ENCODE measurements around the gene RANBP17. TPM values are rescaled to one million over a fixed set of nuclear protein-coding genes. Genes with fewer than 3 reads are reported as not detected.

Gene RANBP17
- polyA plus RNA-seq, 1 donor from 2014 or later, result not detected

DNA sequence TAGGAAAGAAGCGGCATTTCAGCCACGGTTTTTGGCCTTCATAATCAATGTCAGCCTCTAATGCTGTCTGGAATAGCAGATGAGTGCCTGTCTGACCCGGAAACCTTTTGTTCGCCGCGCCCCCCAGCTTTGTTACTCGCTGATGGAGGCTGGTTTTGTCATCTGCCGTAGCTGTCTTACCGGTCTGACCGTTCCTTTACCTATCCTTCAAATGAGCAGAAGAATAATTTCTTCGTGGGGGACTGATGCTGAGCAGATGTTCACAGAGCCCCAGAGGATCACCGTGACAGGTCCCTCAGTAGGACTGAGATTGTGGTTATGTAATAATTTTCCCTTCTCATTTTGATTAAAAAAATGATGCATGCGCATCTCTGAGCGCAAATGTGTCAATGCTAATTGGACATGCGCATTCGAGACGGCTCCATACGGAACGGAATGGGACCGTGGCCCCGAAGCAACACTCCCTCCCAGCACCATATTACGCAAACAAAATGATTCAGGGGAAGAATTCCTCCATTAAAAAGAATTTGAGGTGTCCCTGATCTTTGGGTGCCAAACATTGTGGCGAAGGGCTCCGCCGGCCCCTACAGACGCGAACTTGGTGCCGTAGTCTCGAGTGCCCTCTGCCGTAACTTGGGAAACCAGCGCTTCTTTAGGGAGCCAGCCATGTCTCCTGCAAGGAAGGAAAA lies 474.8 kb downstream of the RANBP17 start:
- peaks cover 0 to 2% (median 0%) of the 10 kb centered on the region in 3 donors for H3K9me3 Mint-ChIP-seq
- H3K27ac Mint-ChIP-seq, result no peak overlapping the region
- peaks cover 0 to 1% (median 0%) of the 10 kb centered on the region in 3 donors for H3K4me1 Mint-ChIP-seq
- peak overlapping the region in 2 of 4 donors; percentile 30 to 49 for H3K4me3 Mint-ChIP-seq
- H3K36me3 Mint-ChIP-seq, result no peaks in the 10 kb centered on the region
- peaks cover 36% of the 10 kb centered on the region for H3K27me3 Mint-ChIP-seq

DNA sequence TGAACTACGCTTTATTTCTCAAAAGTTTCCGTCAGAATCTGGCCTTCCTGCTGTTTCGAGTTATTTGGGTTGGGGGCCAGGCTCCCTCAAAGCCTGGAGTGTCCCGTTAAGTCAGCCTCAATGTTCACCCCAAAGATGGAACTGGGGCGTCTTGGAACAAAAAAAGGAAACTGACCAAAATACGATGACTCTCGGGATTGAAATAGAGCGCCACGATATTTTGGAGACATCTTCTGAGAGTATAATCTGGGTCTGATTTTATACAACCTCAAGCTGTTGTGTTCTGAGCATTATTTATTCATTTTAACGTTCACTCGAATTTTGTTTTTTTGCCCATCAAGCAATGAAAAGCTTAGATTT lies 475.4 kb downstream of the RANBP17 start:
- Mint-ChIP-seq H3K27ac (no peak overlapping the region), H3K36me3 (no peaks in the 10 kb centered on the region), H3K4me1 (peaks cover 0 to 1% (median 0%) of the 10 kb centered on the region in 3 donors), H3K27me3 (peaks cover 34% of the 10 kb centered on the region), H3K9me3 (peaks cover 0 to 2% (median 0%) of the 10 kb centered on the region in 3 donors), H3K4me3 (peak overlapping the region in 1 of 4 donors; percentile 49)

DNA sequence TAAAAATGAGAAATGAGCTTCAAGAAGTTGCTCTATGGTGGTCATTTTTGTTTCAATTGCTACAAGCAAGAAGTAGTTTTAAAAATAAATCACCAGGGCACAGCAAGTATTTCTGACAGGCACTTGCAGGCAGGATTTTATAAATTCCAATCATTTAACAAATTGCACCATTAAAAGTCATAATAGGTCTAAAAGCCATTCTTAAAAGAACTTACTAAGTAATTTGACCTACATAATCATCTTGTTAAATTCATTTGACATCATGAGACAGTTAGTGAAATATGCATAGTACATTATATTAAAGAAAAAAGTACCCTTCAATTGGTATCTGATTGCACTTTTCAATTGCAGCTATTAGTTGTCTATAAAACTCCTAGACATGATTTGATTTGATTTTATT lies 478.2 kb downstream of the RANBP17 start:
- H3K4me3 Mint-ChIP-seq, result no peak overlapping the region
- H3K36me3 Mint-ChIP-seq, result no peaks in the 10 kb centered on the region

DNA sequence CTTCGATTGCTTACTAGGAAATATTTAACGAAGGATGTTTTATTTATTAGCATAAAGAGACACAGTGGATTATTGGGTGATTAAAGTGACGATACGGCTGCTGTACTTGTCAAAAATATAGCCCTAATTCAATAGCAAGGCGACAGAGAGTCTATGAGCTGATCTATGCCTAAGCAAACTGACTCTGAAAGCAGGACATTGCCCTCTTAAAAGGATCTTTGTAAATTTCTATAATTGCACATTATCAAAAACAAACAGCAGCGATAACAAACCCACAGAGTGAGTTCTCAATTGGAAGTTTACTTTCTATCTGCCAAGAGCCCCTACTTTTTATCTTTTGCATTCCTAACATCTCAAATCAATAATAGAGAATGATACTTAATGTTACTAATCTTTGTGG lies 478.7 kb downstream of the RANBP17 start:
- peaks cover 0 to 1% (median 0%) of the 10 kb centered on the region in 3 donors for H3K4me1 Mint-ChIP-seq
- H3K36me3 Mint-ChIP-seq, result no peaks in the 10 kb centered on the region
- H3K4me3 Mint-ChIP-seq, result no peak overlapping the region
- peaks cover 20% of the 10 kb centered on the region for H3K27me3 Mint-ChIP-seq
- no peak overlapping the region for H3K27ac Mint-ChIP-seq
- peaks cover 0 to 2% (median 0%) of the 10 kb centered on the region in 3 donors for H3K9me3 Mint-ChIP-seq

More for the DNA sequence above, 478.2 kb downstream of the RANBP17 start:
- Mint-ChIP-seq H3K4me1 (peaks cover 0 to 1% (median 0%) of the 10 kb centered on the region in 3 donors), H3K27ac (no peak overlapping the region), H3K27me3 (peaks cover 22% of the 10 kb centered on the region), H3K9me3 (peaks cover 0 to 2% (median 0%) of the 10 kb centered on the region in 3 donors)

DNA sequence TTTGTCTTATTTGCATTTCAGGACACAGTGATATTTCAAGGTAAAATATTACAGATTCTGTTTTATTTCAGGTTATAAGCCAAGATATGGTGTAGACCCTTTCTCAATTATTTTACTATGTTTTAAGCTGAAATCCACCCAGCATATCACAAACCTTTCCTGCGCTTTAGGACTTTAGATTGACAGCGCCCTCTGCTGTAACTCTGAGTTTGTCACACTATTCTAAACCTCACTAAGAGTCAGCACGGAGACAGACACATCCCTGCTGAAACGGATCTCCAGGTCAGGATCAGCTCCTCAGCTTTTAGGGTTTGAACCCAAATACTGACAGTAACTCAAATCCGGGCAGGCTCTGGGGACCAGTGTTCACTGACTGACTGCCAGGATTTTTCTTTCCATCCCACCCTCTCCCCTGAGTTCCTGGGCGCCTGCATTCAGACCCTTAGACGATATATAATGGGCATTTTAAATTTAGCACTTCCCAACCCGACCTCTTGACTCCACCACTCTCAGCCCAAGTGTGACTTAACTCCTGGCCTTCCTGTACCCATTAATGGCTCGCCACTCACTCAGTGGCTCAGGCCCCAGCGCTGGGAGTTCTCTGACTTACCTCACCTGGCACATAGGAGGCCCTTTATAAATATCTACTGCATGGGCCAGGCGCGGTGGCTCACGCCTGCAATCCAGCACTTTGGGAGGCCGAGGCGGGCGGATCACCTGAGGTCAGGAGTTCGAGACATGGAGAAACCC lies 480.7 kb downstream of the RANBP17 start:
- Mint-ChIP-seq H3K4me1 (no peaks in the 10 kb centered on the region), H3K27me3 (peaks cover 5% of the 10 kb centered on the region), H3K36me3 (no peaks in the 10 kb centered on the region), H3K4me3 (no peak overlapping the region), H3K9me3 (peaks cover 0 to 2% (median 0%) of the 10 kb centered on the region in 3 donors), H3K27ac (no peak overlapping the region)

DNA sequence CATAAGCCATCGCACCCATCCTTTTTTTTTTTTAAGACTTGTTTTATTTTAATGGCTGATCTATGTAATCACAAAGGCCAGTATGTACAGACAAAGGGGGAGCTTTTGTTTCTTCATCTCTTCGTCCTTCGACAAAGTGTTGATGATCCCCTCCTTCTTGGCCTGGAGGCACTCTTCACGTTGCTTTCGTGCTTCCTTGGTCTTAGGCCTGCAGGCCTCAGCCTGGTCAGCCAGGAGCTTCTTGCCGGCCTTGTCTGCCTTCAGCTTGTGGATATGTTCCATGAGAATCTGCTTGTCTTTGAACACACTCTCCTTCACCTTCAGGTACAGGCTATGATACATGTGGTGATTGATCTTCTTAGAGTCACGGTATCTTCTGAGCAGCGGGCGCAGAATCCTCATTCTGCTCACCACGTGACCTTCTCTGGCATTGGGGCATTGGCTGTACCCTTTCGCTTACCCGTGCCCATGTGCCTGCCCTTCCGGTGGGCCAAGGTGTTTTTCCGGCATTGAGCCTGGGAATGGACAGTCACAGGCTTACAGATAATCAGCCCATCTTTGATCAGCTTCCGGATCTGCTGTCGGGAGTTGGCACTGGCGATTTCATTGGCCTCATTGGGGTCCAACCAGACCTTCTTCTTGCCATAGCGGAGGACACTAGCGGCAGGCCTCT lies 483.3 kb downstream of the RANBP17 start:
- Mint-ChIP-seq H3K9me3 (no peaks in the 10 kb centered on the region), H3K4me3 (peak overlapping the region in 1 of 4 donors; percentile 5), H3K36me3 (no peaks in the 10 kb centered on the region), H3K27me3 (no peaks in the 10 kb centered on the region), H3K4me1 (no peaks in the 10 kb centered on the region), H3K27ac (no peak overlapping the region)

Other genes starting within 250 kb of the RANBP17 start
- not detected for gene GABRP, start 78.3 kb upstream of the RANBP17 start, polyA plus RNA-seq